BE2C (cell line): ENCODE measurements around the gene TP53BP1.

Experiments
- DNase-seq: peaks from one replicate; pipeline ENCODE4 v3.0.0-alpha.2; 2020
- H3K27me3 ChIP-seq: fragments of 250-450 bp; sonication (Bioruptor Pico); 2 replicates; pipeline ENCODE4 v1.5.1; 2020; ENCODE audit warnings: mild to moderate bottlenecking
- H3K36me3 ChIP-seq: fragments of 250-450 bp; sonication (Bioruptor Pico); 2 replicates; pipeline ENCODE4 v1.5.1; 2020; ENCODE audit warnings: mild to moderate bottlenecking
- H3K4me1 ChIP-seq: fragments of 250-450 bp; sonication (Bioruptor Pico); 2 replicates; pipeline ENCODE4 v1.5.1; 2020
- H3K4me3 ChIP-seq: 2 replicates; pipeline ENCODE4 v1.5.1; 2011; ENCODE audit warnings: low read depth, low read length
- H3K9me3 ChIP-seq: fragments of 250-450 bp; sonication (Bioruptor Pico); 2 replicates; pipeline ENCODE4 v1.5.1; 2020
- TF ChIP-seq, protein P1 (sequence below): IDR thresholded peaks from 2 replicates; pipeline ENCODE4 v1.5.1; 2012; ENCODE audit warnings: mild to moderate bottlenecking, low read depth, low read length

Gene TP53BP1

DNA sequence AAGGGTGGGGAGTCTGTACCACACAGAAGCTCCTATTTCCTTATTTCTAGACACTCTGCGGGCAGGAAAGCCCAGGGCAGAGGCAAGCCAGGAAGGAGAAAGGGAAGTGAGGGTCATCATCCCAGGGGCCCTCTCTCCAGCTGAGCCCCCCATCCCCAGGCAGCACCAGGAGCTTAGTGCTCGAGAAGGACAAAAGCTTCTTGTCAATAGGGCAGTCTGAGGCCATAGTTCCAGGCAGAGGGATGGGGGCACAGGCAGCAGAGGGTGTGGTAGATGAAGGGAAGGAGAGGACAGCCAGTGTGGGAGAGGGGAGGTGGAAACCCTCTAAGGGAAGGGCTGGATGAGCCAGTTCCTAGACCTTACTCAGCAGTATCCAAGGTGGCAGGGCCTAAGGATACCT is 27.2 kb upstream of the TP53BP1 start:
- DNase-seq: no peak
- TF ChIP-seq, protein P1, sequence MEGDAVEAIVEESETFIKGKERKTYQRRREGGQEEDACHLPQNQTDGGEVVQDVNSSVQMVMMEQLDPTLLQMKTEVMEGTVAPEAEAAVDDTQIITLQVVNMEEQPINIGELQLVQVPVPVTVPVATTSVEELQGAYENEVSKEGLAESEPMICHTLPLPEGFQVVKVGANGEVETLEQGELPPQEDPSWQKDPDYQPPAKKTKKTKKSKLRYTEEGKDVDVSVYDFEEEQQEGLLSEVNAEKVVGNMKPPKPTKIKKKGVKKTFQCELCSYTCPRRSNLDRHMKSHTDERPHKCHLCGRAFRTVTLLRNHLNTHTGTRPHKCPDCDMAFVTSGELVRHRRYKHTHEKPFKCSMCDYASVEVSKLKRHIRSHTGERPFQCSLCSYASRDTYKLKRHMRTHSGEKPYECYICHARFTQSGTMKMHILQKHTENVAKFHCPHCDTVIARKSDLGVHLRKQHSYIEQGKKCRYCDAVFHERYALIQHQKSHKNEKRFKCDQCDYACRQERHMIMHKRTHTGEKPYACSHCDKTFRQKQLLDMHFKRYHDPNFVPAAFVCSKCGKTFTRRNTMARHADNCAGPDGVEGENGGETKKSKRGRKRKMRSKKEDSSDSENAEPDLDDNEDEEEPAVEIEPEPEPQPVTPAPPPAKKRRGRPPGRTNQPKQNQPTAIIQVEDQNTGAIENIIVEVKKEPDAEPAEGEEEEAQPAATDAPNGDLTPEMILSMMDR: no peak
- no peaks in the 10 kb centered on the region for H3K9me3 ChIP-seq
- H3K4me1 ChIP-seq: peaks cover 18% of the 10 kb centered on the region
- no peaks in the 10 kb centered on the region for H3K27me3 ChIP-seq
- peaks cover 52% of the 10 kb centered on the region for H3K36me3 ChIP-seq
- no peak overlapping the region for H3K4me3 ChIP-seq

DNA sequence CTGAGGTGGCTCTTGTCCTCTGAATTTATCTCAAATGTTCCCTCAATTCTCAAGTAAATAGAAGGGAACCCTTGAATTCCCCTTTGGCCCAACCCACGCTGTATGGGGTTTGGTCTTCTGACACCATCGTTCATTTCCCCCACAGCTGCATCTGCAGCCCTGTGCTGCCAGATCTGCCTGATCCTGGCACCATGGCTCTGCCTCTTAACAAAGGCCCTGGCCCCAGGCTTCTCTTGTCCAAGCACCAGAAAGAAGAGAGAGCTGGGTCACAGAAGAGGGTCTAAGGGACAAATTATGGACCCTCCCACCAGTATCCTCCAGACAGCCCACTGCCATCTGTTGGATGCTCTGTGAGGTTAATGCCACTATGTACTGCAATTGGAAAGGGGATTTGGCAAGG is 26.2 kb upstream of the TP53BP1 start:
- Histone ChIP-seq H3K4me1 (peaks cover 20% of the 10 kb centered on the region), H3K4me3 (peak overlapping the region; percentile 73), H3K27me3 (no peaks in the 10 kb centered on the region), H3K36me3 (peaks cover 43% of the 10 kb centered on the region), H3K9me3 (no peaks in the 10 kb centered on the region)
- peak; percentile 29 for DNase-seq
- TF ChIP-seq, protein P1: no peak

DNA sequence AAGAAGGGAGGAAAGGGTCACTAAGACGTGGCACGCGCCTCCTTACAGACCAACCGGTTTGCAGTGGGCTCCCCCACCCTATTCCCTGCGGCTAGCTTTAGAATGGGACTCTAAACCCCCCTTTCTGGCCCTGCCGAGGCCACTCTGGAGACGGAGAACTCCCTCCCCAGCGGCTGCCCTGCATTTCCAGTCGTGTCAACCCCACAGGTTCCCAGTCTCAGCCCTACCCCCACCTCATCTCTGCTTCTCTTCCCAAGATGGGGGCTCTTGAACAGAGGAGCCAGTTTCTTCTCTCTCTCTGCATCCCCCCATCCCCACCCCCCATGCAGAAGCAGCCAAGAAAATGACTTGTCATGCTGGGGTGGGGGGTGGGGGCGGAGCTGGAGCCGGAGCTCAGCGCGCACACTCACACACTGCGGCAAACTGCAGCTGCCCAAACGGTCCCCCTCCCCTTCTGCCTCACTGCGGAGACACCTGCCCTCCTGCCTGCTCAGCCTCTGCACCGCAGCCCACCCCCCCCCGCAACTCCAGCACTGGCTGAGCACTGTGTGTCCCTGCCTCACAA is 25.3 kb upstream of the TP53BP1 start:
- DNase-seq: peak; percentile 47
- TF ChIP-seq, protein P1: no peak
- H3K9me3 ChIP-seq: no peaks in the 10 kb centered on the region
- no peaks in the 10 kb centered on the region for H3K27me3 ChIP-seq
- peaks cover 33% of the 10 kb centered on the region for H3K36me3 ChIP-seq
- H3K4me3 ChIP-seq: peak overlapping the region; percentile 73
- peaks cover 25% of the 10 kb centered on the region for H3K4me1 ChIP-seq

DNA sequence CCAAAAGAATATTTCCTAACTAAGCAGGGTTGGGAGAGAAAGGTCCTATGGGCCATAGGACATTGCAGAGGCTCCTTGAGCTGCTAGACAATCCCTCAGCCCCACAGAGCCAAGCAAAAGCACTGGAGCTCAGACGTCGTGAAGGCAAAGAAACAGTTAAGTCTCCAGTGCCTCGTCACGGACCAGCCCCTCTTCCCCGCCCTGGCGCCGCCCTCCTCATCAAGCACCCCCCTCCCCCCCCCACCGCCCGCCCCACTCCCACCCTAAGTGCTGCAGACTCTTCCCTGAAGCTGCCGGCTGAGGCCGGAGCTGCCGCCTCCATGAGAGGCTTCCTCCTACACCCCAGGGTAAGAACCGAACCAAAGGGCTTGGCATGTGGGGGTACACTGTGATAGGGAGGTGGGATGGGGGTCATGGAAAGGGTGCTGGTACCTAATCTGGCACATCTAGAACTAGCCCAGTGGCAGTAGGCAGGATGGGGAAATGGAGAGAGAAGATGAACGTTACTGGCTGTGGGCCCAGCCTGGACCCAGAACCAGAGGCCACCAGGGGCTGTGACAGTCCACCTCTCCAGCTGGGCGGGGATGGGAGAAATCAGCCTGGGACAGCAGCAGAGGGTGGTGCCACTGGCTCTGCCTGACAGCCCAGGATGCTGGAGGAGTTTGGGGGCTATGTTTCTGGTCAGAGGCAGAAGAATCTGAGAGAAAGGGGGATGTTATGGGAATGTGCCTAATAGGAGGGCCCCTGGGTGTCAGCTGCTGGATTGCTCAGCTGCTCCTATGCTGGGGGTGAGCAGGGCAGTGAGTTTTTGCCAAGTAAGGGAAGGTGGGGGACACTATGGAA is 24.6 kb upstream of the TP53BP1 start, which contains the start of gene MAP1A:
Gene MAP1A, plus strand, starts transcription at position 255 of the 843 bp plus-strand sequence. CDS start 3,866 bp downstream, outside the sequence.
- peak; percentile 79 for DNase-seq
- no peaks in the 10 kb centered on the region for H3K27me3 ChIP-seq
- H3K4me3 ChIP-seq: peak within 1 kb of the TSS; percentile 73

DNA sequence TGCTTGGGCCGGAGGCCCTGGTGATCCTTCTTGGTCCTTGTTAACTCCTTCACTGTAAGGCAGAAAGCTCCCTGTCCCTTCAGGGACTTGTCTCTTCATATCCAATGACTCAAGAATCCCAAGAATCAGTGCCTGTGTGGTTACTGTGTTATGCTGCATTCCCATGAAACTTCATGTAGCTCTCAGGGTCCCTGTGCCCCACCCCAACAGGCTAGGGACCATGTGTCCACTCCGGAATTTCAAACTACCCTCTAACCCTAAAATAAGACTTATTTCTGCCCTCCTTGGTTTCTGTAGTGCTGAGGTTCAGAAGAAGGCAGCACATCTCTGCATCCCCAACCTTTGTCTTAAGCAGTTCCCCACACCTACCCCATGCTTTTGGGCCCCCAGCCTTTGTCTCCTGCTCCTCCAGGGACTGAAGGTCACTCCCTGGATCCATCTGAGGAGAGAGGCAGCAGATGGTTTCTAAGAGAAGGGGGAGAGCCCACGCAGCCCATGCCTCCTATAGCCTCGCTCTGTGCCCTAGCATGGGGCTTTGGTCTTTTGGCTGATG is 23.9 kb upstream of the TP53BP1 start:
- Histone ChIP-seq H3K4me3 (peak overlapping the region; percentile 73), H3K4me1 (peaks cover 28% of the 10 kb centered on the region), H3K27me3 (no peaks in the 10 kb centered on the region), H3K36me3 (peaks cover 19% of the 10 kb centered on the region), H3K9me3 (no peaks in the 10 kb centered on the region)
- DNase-seq: no peak
- TF ChIP-seq, protein P1: no peak

More for the DNA sequence above, 24.6 kb upstream of the TP53BP1 start, which contains the start of gene MAP1A:
- no peaks in the 10 kb centered on the region for H3K9me3 ChIP-seq
- H3K4me1 ChIP-seq: peaks cover 25% of the 10 kb centered on the region
- H3K36me3 ChIP-seq: peaks cover 26% of the 10 kb centered on the region
- TF ChIP-seq, protein P1: peak; percentile 8; the same call in 1 of the 2 replicates

DNA sequence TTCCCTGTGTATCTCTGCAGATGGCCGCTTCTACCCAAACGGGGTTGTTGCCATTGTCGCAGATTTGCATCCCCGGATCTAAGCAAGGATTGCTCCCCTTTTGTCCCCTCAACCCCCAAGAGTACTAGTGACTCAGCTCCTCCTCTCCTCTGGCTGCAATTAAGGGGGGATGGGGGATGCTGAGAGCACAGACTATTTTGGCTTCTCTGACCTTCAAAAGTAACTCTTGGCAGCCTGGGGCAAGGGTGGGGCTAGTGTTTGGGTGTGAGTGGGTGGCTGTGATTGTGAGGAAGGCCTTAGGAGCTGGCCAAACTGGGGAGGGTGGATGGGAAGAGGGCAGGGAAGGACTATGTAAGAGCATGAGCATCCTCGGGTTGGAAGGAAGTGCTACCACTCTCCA is 23.2 kb upstream of the TP53BP1 start:
- Histone ChIP-seq H3K9me3 (no peaks in the 10 kb centered on the region), H3K27me3 (no peaks in the 10 kb centered on the region), H3K36me3 (peaks cover 12% of the 10 kb centered on the region), H3K4me3 (no peak overlapping the region), H3K4me1 (peaks cover 29% of the 10 kb centered on the region)
- DNase-seq: no peak
- TF ChIP-seq, protein P1: no peak
